ENCODE results near the gene TMEM154.

TMEM154 gene

DNA sequence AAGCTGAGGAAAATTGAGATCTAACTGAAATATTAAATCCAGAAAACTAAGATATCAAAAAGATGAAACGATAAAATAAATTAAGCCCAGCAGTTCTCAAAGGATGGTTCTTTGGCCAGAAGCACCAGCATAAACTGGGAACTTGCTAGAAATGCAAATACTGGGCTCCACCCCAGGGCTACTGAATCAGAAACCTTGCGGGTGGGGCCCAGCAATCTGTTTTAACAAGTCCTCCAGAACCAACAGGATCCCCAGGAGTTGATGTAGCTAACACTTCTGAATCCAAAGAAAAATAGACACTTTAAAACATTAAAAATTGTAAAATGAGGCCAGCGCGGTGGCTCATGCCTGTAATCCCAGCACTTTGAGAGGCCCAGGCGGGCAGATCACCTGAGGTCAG is 14.1 kb upstream of the TMEM154 start:
- no peak for DNase-seq

DNA sequence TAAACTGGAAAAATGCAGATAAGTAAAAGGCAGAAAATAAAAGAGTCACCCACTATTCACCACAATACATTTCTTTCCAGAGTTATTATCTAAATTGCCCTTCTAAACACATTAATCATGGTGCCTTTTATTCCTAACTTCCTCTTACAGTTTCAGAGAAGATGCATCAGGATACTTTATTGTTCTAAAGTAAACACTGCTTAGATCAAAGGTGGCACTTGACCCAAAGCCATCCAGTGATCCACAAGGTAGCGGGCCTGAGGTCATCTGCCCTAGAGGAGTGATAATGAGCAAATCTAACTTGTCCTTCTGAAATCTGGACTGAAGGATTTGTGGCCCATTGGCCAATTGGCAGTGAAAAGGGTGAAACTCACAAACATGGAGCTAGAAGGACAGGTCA is 12.0 kb upstream of the TMEM154 start:
- no peak for DNase-seq

DNA sequence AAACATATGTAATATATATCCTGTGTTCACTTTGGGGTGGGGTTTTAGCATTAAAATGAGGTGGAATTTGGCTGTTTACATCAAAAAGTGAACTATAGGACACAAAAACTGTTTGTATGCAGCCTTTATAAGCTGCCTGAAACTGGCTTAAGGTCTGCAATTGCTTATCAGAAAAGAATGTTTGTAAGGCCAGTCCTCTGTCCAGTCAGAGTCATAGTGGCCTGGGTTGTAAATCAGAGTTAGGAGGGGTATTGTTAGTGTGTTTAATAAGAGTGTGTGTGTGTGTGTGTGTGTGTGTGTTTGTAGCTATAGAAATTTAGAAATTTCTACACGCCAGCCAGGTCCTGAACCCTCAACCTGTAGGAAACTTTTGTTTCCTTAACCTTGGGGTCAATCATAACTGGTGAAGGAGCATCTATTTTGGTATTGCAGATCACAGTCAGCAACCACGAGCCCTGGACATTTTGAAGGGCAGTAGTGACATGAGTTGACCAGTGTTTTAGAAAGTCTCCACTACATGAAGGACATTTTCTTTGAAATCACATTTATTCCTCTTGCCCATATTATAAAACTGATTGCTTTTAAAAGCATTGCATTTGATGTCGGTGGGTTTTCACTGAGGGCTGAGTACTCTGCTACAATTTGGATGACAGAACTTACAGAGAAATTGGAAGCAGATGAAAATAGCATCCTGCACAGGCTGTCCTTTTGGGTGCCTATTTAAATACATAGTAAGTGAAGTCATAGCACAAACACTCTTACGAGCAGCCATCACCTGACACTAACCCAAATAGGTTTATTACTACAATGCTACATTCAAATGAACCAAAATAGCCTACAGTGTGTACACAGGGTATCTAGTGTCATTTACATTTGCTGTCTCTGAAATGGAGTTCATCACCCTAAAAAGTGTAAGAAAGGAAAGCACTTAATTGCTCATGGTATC is 11.2 kb upstream of the TMEM154 start:
- DNase-seq = peak; percentile 46

DNA sequence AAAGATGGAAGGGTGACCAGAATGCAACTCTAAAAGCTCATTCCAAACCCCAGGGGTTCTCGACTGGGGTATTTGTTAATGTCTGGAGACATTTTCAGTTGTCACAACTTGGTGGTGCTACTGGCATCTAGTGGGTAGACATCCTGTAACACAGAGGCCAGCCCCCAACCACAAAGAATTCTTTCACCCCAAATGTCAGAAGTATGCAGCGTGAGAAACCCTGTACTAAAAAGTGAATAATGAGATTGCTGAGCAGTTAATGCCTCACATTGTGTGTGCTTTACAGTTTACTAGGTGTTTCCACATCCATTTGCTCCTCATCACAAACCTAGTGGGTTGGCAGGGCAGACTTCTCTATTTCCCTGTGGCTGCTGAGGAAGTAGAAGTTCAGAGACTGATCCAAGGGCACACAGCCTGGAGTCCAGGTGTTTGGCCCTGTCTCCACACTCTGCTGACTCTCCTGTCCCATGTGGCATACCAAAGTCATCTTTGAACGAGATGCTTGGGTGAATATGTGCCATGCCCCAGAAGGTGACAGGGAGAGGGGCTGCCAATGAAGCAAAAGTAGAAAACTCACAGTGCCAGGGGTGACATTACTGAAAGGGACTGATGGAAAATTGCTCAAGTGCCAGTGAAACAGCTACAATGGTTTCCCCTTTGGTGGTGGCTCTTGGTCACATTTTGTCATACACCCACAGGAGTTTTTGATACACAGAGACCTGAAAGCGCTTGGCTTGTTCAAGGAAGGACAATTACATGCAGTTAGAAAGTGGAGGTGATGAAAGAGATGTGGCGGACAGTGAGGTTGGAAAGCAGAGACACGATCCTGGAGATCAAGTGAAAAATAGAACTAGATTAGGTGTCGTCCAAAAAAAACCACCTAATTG is 10.1 kb upstream of the TMEM154 start:
- no peak for DNase-seq

DNA sequence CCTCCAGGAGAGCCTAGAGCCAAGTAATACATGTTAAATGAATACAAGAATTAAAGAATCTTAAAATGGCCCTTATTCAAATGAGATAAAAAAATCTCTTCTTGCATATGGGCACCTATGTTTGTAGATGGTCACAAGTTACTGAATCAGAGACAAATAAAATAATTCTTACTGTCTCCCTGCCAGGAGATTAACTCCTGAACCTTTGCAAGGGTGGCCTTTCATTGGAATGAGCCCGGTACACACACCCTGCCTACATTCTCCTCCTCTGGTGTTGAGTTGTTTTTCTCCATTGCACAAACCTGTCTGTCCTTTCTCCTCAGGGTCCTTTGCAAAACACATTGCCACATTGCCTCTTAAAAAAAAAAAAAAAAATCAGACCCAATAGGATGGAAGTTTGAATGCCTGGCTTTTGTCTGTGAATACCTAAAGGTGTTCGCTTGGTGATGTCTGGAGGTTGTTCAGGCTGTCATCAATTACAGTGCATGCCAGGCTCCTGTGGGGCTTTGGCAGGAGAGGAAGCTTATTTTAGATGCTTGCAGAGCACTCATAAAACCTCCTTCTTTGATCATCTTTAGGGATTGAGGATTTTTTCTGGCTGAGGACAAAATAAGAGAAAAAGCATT is 8.3 kb upstream of the TMEM154 start:
- DNase-seq = no peak

DNA sequence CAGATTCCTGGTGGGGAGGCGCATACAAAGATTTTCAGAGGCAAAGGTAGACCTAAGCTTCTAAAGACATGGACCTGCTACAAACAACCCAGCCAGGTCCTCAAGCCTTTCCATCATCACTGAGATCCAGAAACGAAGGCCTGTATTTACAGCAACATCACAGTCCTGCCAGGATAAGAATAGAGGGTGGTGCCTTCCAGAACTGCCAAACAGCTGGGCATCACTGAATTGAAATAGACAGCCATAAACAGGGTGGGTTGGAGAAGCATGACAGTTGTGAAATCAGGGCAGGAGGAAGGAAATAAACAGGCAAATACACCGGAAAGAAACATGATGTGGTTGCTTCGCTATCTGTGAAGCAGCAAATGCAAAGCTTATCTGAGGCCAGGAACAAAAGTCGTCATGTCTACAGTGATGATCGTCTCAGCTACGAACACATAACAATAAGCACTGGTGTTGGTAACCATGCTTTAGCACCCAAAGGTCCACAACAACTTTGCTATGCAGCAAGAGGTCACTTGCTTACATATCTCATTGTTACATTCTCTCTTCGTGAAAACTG is 6.7 kb upstream of the TMEM154 start:
- no peak for DNase-seq

DNA sequence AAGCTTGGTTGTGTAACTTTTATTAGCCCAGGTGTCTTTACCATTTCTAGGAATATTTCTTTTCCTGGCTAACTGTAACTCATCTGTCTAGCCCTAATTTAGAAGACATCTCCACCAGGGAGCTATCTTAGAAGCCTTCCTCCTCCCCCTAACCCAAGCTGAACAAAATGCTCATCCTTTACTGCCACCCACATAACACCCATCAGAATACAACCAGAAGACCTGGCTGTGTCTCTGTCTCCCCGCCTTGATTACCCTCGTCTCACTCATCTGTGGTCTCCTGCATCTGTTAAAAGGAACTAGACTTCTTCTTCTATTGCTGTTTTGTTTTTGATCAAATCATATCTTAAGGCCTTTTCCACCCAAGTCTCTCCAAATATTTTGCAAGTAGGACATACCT is 4.8 kb upstream of the TMEM154 start:
- DNase-seq = no peak

DNA sequence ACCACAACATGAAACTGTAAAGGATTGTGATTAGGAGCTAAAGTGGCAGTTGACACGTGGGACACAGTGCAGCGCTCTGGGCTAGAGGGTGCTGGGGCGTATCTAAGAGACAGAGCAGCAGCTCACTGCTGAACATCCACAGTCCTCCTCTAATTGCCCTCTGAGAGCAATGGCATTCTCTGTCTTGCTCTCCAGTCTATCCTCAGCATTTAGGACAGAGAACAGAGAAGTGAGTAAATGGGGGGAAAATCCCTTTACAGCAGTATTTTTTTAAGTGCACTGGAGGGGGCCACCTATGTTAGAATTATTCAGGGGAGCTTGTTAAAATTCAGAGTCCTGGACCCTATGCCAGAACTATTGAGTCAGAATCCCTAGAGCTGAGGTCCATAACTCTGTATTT is 4.2 kb upstream of the TMEM154 start:
- DNase-seq = no peak

DNA sequence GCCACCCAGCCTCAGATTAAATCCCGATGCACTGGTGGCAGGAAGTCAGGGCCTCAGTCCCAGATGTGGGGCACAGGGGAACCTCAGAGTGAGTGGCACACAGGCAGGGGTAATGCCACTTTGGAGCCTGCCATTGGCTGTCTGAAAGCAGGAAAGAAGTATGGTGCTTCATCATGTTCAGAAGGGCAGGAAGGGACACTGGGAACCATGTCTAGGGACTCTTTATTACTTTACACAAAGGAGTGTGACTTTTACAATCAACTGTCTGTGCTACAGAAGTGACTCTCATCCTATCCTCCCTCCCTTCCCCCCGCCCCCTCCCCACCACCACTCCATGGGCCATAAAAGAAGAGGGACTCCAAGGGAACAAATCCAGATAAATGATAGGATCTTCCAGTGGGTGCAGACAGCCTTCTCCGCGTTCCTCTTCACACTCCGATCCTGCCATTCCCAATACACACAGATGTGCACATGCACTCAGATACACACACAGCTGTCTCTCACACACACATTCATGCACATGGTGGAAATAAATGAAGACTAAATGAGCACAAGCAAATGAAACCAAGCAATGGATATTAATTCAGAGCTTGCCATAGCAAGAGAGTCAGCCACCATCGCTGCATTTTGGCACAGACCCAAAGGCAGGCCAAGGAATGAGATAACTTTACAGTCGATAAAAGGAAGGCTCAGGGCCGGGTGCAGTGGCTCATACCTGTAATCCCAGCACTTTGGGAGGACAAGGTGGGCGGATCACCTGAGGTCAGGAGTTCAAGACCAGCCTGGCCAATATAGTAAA is 2.5 kb upstream of the TMEM154 start:
- no peak for DNase-seq

DNA sequence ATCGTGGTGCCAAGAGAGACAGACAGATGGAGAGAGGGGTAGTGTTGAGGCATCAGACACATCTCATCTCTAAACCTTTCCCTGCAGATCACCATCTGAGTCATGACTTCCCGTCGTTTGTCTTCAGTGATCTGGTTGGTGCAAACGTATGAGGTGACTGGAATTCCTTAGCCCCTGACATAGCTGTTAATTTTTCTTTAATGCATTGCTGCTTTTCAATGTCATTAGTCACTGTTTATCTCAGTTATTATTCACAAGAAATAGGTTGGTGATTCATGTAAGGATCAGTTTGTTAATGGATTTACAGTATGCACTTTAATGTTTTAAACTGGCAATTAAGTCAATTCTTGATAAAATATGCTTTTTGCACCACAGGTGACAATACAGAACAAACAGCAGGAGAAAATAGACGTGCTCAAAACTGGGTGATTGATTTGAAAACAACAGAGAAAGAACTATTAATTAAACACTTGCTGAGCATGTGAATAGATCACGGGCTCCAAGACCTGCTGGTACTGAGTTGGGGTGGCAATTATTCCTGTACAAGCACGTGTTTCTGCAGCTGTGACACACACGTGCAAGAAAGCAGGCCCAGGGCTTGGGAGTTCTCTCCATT is 1.3 kb upstream of the TMEM154 start:
- DNase-seq = no peak

DNA sequence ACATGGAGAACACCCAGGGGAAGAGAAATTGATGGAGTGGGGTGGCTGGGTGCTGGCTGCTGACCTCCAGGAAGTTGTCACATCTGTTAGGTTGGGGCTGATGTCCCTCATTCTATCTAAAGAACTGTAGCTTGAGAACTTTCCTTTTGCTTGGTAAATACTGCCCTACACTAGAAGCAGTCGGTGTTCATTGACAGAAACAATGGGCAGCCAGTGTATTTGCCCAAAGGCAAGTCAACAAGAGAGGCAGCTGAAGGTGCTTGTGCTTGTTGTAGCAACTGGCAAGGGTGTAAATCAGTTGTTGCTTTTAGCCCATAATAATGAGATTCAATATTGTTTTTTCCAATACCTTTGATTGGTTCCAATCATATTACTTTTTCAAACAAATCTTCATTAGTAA is 956 bp downstream of the TMEM154 start:
- peak; percentile 8 for DNase-seq

DNA sequence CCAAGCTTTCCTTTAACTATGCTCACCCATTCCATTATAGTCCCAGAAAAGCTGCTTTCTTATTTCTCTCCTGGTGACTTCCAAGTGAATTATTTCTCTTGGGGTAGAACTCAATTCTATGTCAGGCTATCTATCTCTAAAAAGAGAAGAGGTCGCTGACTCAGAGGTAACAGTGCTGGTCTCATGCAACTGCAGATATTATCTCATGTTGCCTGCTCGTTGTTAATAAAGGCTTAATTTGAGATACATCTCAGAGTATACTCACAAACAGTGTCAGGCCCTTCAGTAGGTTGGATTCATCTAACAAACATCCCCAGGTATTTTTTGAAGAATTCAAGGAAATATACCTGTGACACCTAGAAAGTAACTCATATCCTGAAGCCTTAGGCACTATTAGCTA is 2.7 kb downstream of the TMEM154 start:
- DNase-seq = no peak

DNA sequence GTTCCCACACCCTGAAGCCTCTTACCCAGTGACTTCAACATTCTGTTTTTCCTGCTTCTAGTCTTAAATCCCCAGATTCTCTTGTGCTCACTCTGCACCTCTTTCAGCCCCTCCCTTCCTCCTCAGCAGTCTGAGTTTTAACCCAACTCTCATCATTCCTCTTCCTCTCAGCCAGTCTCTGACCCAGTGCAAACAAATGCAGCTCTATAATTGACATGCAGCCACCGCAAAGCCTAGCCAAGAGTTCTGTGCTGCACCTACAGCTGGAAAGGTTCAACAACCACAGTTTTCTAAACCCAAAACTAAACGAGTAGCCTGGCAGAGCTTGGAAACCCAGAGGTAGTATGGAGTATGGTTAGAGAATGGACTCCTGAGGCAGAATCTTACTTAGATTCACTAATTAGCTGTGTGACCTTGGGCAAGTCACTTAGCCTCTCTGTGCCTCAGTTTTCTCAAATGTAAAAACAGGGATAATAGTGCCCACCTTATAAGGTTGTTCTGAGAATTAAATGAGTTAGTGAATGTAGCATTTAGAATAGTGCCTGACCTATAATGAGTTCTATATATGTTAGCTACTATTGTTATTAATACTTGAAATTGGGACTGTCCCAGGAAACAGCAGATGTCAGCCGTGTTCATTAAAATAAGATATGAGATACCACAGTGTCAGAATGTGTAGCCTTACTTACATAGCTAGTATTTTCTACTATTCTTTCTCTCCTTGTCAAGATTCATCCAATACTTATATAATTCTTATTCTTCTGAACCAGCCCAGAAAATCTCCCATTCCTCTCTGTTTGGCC is 3.5 kb downstream of the TMEM154 start:
- no peak for DNase-seq

DNA sequence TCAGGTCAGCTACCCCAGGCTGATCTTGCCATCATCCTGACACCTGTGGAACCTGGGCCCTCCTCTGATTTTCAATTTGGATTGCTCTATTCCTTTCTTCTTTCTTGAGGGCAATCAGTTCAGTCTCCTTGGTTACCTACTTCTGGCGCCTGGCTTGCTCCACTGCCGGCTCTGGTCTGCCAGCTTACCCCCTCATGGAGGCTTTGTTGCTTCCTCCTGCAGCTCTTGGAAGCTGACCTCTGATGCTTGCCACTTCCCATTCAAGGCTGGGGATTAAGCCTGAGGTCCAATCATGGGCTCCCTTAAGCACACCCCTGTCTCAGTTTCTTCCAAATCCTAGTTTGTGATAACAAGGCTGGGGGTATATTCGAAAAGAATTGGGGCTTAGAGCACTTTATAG is 5.4 kb downstream of the TMEM154 start:
- no peak for DNase-seq

DNA sequence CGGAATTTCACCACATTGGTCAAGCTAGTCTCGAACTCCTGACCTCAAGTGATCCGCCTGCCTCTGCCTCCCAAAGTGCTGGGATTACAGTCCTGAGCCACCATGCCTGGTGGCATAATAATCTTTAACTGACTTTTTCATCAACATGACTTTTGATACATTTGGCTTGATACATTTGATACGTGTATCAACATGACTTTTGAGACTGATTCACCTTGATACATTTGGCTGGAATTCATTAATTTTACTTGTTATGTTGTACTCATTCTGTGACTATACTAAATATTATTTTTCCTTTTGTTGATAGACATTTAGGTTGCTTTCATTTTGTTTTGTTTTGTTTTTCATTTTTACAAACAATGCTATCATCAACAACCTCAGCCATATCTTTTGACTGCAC is 6.3 kb downstream of the TMEM154 start:
- no peak for DNase-seq

DNA sequence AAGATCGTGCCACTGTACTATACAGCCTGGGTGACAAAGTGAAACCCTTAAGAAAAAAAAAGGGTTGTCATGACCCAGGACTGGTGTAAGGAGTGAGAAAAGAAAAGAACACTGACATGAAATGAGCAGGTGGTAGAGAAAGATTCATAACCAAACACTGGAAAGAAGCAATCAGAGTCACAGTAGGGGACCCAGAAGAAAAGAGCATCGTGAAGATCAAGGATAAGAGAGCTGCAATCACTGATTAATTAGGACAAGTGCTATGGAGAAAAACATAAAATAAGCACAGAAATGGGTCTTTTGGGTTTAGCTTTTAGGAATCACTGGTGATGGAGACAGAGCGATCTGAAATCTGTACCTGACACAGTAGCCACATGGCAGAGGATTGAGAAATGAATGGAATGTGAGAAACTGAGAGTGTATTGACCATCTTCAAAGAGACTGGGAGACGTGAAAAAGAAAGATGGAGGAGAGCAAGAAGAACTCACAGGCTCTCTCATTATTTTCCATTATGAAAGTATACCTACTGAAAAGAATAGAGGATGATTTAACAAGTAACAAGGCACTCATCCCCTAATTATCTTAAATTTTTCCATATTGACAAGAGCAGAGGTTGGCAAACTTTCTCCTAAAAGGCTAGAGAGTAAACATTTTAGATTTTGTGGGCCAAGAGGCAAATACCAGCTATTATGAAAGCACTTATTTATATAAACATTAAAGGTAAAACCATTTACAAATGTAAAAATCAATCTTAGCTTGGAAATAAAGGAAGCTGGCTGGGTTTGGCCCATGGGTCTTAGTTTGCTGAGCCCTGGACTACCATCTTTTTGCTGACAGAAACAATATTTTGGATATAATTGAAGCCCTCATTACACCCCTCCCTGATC is 7.3 kb downstream of the TMEM154 start:
- DNase-seq = no peak

DNA sequence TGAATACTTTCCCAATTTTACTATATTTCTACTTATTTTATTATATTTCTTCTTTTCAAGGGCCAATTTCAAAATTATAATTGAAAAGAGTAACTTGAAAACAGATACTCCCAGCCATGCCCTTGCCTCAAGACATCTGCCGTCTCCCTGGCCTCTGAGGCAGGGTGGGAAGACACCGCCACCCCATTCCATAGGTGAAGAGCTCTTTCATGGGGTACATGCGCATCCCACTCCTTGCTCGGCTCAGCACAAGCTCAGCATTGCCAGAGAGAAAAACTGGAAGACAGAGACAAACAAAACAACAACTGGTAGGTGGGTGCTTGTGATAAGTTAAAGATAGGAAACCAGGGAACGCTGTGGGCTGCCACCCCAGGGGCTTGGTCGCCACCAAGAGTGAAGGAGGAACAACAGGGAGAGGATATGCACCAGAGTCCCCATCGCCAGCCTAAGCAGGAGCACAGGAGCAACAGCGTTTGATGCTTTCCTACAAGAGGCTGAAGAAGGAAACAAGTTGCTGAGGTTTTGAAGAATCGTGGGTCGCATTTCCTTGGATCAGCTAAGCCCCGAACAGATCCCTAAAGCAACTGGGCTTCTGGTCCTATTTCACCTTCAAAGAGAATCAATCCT is 11.3 kb downstream of the TMEM154 start:
- no peak for DNase-seq

DNA sequence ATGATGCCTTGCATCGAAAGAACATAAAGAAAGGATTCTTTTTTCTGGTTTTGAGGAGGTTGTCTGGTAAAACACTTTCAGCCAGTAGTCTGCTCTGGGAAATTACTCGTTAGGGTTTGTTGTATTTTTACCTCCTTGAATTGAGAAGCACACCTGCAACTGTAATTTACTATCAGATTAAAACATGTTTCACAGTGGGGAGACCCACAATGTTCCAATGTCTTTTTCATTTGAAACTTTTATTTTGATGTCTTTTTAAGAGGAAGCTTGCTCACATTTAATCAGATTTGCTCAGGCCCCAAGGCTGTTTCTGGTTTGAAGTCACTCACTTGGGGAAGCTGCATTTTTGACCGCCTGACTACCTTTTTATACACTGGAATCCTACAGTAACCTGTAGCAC is 12.0 kb downstream of the TMEM154 start:
- DNase-seq = no peak

DNA sequence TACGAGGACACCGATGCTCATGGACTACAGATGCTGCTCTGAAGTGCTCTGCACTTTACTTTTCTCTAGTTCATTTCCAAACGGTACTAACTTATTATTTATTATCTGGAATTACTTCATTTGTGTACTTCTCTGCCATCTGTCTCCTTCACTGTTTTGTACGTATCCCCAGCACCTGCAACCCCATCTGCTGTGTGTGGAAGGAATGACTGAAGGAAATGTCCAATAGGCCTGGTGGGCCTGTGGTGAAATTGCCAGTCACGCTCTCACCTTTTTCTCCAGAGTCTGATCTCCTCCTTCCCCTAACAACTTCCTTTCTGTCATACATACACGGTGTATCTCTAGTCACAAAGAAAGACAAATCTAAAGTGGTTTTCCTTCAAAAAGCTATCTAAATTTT is 12.9 kb downstream of the TMEM154 start:
- DNase-seq = no peak

Data from NCI-H526 treated with DMSO at 0.1 percent for 48 hours (cell line).